HG03139 (cell line): ENCODE data around the gene HSPA8.
"Not testable (repeated sequence)": the region's sequence is repeated elsewhere in the genome, so short reads cannot be mapped to it uniquely, and the experiment has no call there.

Source experiments
- ATAC-seq: cut with Tn5 transposase; IDR thresholded peaks from one replicate; pipeline ENCODE4 v1.9.1; 2021; ENCODE audit not compliant: unreplicated experiment

HSPA8 gene

GRCh38 chr11:123061403-123062157 is at the start of gene HSPA8:
Gene HSPA8 (minus strand): TSS chr11:123062136. CDS start chr11:123061324, 812 bp downstream.
- peak; percentile 14 for ATAC-seq

- ATAC-seq, result no peak
Observed at GRCh38 chr11:123111465-123111864, 49.5 kb upstream of the HSPA8 start.

GRCh38 chr11:123110397-123110796 is 48.5 kb upstream of the HSPA8 start:
- ATAC-seq, result no peak

GRCh38 chr11:123107945-123108495 is 46.1 kb upstream of the HSPA8 start:
- no peak for ATAC-seq

GRCh38 chr11:123104697-123105096 is 42.8 kb upstream of the HSPA8 start:
- ATAC-seq, result no peak

- ATAC-seq, result no peak
Observed at GRCh38 chr11:123103326-123103980, 41.5 kb upstream of the HSPA8 start.

GRCh38 chr11:123100379-123101085 is 38.6 kb upstream of the HSPA8 start:
- ATAC-seq, result no peak

GRCh38 chr11:123098990-123099389 is 37.1 kb upstream of the HSPA8 start:
- ATAC-seq, result no peak

GRCh38 chr11:123093739-123094138 is 31.8 kb upstream of the HSPA8 start:
- ATAC-seq, result no peak

- no peak for ATAC-seq
Observed at GRCh38 chr11:123091506-123091905, 29.6 kb upstream of the HSPA8 start.

- ATAC-seq, result not testable (repeated sequence)
Observed at GRCh38 chr11:123090168-123090567, 28.2 kb upstream of the HSPA8 start.

- not testable (repeated sequence) for ATAC-seq
Observed at GRCh38 chr11:123088896-123089295, 27.0 kb upstream of the HSPA8 start.

- peak; percentile 82 for ATAC-seq
Observed at GRCh38 chr11:123087657-123088056, 25.7 kb upstream of the HSPA8 start.

- ATAC-seq, result no peak
Observed at GRCh38 chr11:123086305-123086704, 24.4 kb upstream of the HSPA8 start.

- no peak for ATAC-seq
Observed at GRCh38 chr11:123085497-123085896, 23.6 kb upstream of the HSPA8 start.

- ATAC-seq, result no peak
Observed at GRCh38 chr11:123084454-123084853, 22.5 kb upstream of the HSPA8 start.

- ATAC-seq, result no peak
Observed at GRCh38 chr11:123083623-123084029, 21.7 kb upstream of the HSPA8 start.

GRCh38 chr11:123082977-123083376 is 21.0 kb upstream of the HSPA8 start:
- ATAC-seq, result no peak

GRCh38 chr11:123080015-123080414 is 18.1 kb upstream of the HSPA8 start:
- no peak for ATAC-seq

- ATAC-seq, result no peak
Observed at GRCh38 chr11:123076484-123076883, 14.5 kb upstream of the HSPA8 start.

- no peak for ATAC-seq
Observed at GRCh38 chr11:123073343-123074057, 11.6 kb upstream of the HSPA8 start.
